ENCODE data around the gene ACER2. TPM values are rescaled to one million over a fixed set of nuclear protein-coding genes. Genes with fewer than 3 reads are reported as not detected.
"Not testable (repeated sequence)": the region's sequence is repeated elsewhere in the genome, so short reads cannot be mapped to it uniquely, and the experiment has no call there.

Gene ACER2
- total and polyA plus RNA-seq, 10 of the 15 experiments (the other 5 are each of a cell fraction or from before 2014, with no cell fraction given) = 0.07 to 3.1 (median 2.2) TPM

- TF ChIP-seq, protein P1, sequence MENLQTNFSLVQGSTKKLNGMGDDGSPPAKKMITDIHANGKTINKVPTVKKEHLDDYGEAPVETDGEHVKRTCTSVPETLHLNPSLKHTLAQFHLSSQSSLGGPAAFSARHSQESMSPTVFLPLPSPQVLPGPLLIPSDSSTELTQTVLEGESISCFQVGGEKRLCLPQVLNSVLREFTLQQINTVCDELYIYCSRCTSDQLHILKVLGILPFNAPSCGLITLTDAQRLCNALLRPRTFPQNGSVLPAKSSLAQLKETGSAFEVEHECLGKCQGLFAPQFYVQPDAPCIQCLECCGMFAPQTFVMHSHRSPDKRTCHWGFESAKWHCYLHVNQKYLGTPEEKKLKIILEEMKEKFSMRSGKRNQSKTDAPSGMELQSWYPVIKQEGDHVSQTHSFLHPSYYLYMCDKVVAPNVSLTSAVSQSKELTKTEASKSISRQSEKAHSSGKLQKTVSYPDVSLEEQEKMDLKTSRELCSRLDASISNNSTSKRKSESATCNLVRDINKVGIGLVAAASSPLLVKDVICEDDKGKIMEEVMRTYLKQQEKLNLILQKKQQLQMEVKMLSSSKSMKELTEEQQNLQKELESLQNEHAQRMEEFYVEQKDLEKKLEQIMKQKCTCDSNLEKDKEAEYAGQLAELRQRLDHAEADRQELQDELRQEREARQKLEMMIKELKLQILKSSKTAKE (IDR thresholded peaks at IDR 0.05; ENCODE audit: low read depth, poor library complexity, severe bottlenecking) = no peak
These were observed 1.8 kb downstream of the ACER2 start (continued) for GRCh38 chr9:19410594-19410993.

DNA sequence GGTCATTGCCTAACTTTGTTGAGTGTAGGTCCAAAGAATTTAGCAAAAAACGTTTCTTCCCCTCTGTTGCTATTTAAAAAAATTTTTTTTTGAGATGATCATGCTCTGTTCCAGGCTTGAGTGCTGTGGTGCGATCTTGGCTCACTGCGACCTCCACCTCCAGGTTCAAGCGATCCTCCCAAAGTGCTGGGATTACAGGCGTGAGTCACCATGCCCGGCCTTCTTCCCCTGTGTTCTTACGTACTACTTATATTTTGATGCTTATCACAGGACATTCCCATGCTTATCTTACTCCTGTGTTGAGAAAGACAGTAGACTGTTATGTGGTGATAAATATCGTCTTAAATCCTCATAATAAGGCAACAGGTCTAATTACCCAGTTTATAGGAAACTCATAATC, 2.5 kb downstream of the ACER2 start:
- intact Hi-C loops (cut with micrococcal nuclease; ENCODE audit: unreplicated experiment) = no loop called here
- ChIA-PET RAD21 (ENCODE audit: unreplicated experiment) (no interaction called here), POLR2A (interaction anchor here (0.6 to 1.0 kb wide), 2 partner anchors 28 to 42 kb away, joined by 4 to 8 read pairs; no protein-coding TSS in a partner anchor), SMC1A (ENCODE audit: uncharacterized antibody, unreplicated experiment) (interaction anchor here (1.0 to 1.6 kb wide), 2 partner anchors 10 to 46 kb away, joined by 3 to 5 read pairs; no protein-coding TSS in a partner anchor), CTCF (interaction anchor here (0.6 to 3.5 kb wide), 3 partner anchors 42 to 95 kb away, joined by 3 to 15 read pairs (median 5); no protein-coding TSS in a partner anchor)
- no peak overlapping the region for H3K9ac ChIP-seq (ENCODE audit: control insufficient read depth, insufficient read depth, low read length)
- H3K27ac ChIP-seq (ENCODE audit: control insufficient read depth, insufficient read depth) = no peak overlapping the region
- WGBS (ENCODE audit: insufficient coverage, insufficient replicate concordance, low lambda C conversion rate, missing lambda C conversion rate) = 85% methylated on average over 8 of the region's 8 CpGs
- BruUV-seq (replicated peaks) = no TSS peak
- FAIRE-seq = no peak
- no peak for DNase-seq (ENCODE audit: low read depth, low spot score)
- peaks cover 10% of the 10 kb centered on the region for H3K4me1 ChIP-seq (ENCODE audit: control insufficient read depth, insufficient read depth, low read length)
- H3K27me3 ChIP-seq (replicated peaks in 1 of 2; ENCODE audit: control insufficient read depth in 2 of 2, insufficient read depth in 2 of 2, low read length in 1 of 2) = peaks cover 0 to 2% of the 10 kb centered on the region in 2 experiments; a peak in 1 of 4 replicates
- no peak for ATAC-seq
- H3K4me2 ChIP-seq (ENCODE audit: control insufficient read depth, insufficient read depth) = no peak overlapping the region
- no peaks in the 10 kb centered on the region for H3K36me3 ChIP-seq (ENCODE audit: control insufficient read depth in 2 of 2, insufficient read depth in 2 of 2, low read length in 1 of 2)
- H3K4me3 ChIP-seq = no peak overlapping the region
- H2AFZ ChIP-seq (ENCODE audit: control insufficient read depth, low read depth, low read length) = no peak overlapping the region
- no peaks in the 10 kb centered on the region for H3K9me3 ChIP-seq (replicated peaks; ENCODE audit: control insufficient read depth, insufficient read depth, low read length)
- H3K79me2 ChIP-seq (ENCODE audit: control insufficient read depth, insufficient read depth, low read length) = no peaks in the 10 kb centered on the region
- in situ Hi-C loops (cut with MboI) = no loop called here
- TF ChIP-seq RFX5 (IDR thresholded peaks at IDR 0.05; ENCODE audit: low read depth, low read length) (no peak), CTCF (IDR thresholded peaks at IDR 0.05 in 2 of 3, conservative IDR thresholded peaks at IDR 0.05 in 1 of 3; ENCODE audit: control insufficient read depth in 2 of 3, extremely low read depth in 1 of 3, insufficient read depth in 1 of 3, low read depth in 3 of 3, low read length in 3 of 3) (no peak), ATF7 (IDR thresholded peaks at IDR 0.05; ENCODE audit: low read depth) (no peak), NR2F1 (conservative IDR thresholded peaks at IDR 0.05) (no peak), ZNF622 (IDR thresholded peaks at IDR 0.05) (no peak), FOXM1 (IDR thresholded peaks at IDR 0.05; ENCODE audit: low read depth, low read length) (no peak), TARDBP (IDR thresholded peaks at IDR 0.05; ENCODE audit: borderline replicate concordance) (no peak), USF1 (IDR thresholded peaks at IDR 0.05; ENCODE audit: borderline replicate concordance, extremely low read length, insufficient read depth, low read depth, low read length) (no peak)
- H4K20me1 ChIP-seq (ENCODE audit: control insufficient read depth, insufficient read depth) = no peaks in the 10 kb centered on the region

DNA sequence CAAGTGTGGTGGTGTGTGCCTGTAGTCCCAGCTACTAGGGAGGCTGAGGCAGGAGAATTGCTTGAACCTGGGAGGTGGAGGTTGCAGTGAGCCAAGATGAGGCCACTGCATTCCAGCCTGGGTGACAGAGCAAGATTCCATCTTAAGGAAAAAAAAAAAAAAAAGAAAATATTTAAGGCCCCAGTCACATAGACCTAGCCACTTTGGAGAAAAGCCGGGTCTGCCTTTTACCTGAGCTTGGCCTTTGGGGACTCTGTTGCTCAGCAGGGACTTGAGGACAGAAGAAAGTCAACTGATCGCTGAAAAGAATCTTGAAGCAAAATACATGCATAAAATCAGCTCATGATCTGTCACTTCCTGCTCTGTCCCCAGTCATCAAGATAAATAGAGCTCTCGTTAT, 4.6 kb downstream of the ACER2 start:
- H3K36me3 ChIP-seq (ENCODE audit: control insufficient read depth in 2 of 2, insufficient read depth in 2 of 2, low read length in 1 of 2); H3K9ac ChIP-seq (ENCODE audit: control insufficient read depth, insufficient read depth, low read length); H3K4me2 ChIP-seq (ENCODE audit: control insufficient read depth, insufficient read depth); CTCF ChIA-PET; DNase-seq (ENCODE audit: low read depth, low spot score); H3K4me1 ChIP-seq (ENCODE audit: control insufficient read depth, insufficient read depth, low read length); H2AFZ ChIP-seq (ENCODE audit: control insufficient read depth, low read depth, low read length); H3K79me2 ChIP-seq (ENCODE audit: control insufficient read depth, insufficient read depth, low read length); H3K9me3 ChIP-seq (replicated peaks; ENCODE audit: control insufficient read depth, insufficient read depth, low read length); H3K4me3 ChIP-seq; RAD21 ChIA-PET (ENCODE audit: unreplicated experiment); H4K20me1 ChIP-seq (ENCODE audit: control insufficient read depth, insufficient read depth); H3K27ac ChIP-seq (ENCODE audit: control insufficient read depth, insufficient read depth); BruUV-seq (replicated peaks); H3K27me3 ChIP-seq (replicated peaks in 1 of 2; ENCODE audit: control insufficient read depth in 2 of 2, insufficient read depth in 2 of 2, low read length in 1 of 2); FAIRE-seq; intact Hi-C loops (cut with micrococcal nuclease; ENCODE audit: unreplicated experiment); ATAC-seq; in situ Hi-C loops (cut with MboI): not testable (repeated sequence)
- 80% methylated on average over 3 of the region's 3 CpGs for WGBS (ENCODE audit: insufficient coverage, insufficient replicate concordance, low lambda C conversion rate, missing lambda C conversion rate)
- ChIA-PET SMC1A (ENCODE audit: uncharacterized antibody, unreplicated experiment) (interaction anchor here (1.0 to 1.1 kb wide), 2 partner anchors 40 to 328 kb away, joined by 3 read pairs; no protein-coding TSS in a partner anchor), POLR2A (interaction anchor here (0.7 kb wide), 1 partner anchor 976 kb away, joined by 3 read pairs; no protein-coding TSS in a partner anchor)

All from GM12878 (cell line).